ENCODE measurements around the gene PPP1R26. TPM values are rescaled to one million over a fixed set of nuclear protein-coding genes. Genes with fewer than 3 reads are reported as not detected.

The PPP1R26 gene
- total and polyA plus RNA-seq, 9 donors = 3.4 to 19.9 (median 14.7) TPM

- Histone ChIP-seq H3K36me3 (no peaks in the 10 kb centered on the region), H3K4me3 (peak overlapping the region; percentile 48), H3K27me3 (no peaks in the 10 kb centered on the region), H3K4me1 (ENCODE audit: insufficient read depth) (peaks cover 4% of the 10 kb centered on the region), H3K9me3 (no peaks in the 10 kb centered on the region), H3K27ac (peak overlapping the region; percentile 5 to 10)
- TF ChIP-seq CTCF (IDR thresholded peaks at IDR 0.05) = no peak
- TF ChIP-seq EP300 (IDR thresholded peaks at IDR 0.05) = no peak
- no peak for TF ChIP-seq POLR2A (IDR thresholded peaks at IDR 0.05)
- WGBS, 3 donors = 1% methylated on average over 57 to 76 of the region's 76 CpGs
- intact Hi-C loops (cut with DNase I) = no loop called here
- DNase-seq = peak in 1 of 5 donors; percentile 48
Measured at GRCh38 chr9:135480071-135480939, 723 bp downstream of the PPP1R26 start.

- H3K27ac ChIP-seq = no peak overlapping the region
- intact Hi-C loops (cut with DNase I) = no loop called here
- WGBS, 3 donors = 40 to 46% (median 44%) methylated on average over 11 of the region's 11 CpGs
- no peaks in the 10 kb centered on the region for H3K36me3 ChIP-seq
- no peak for DNase-seq
- no peaks in the 10 kb centered on the region for H3K27me3 ChIP-seq
- peaks cover 4% of the 10 kb centered on the region for H3K4me1 ChIP-seq (ENCODE audit: insufficient read depth)
- H3K9me3 ChIP-seq = no peaks in the 10 kb centered on the region
- TF ChIP-seq CTCF (IDR thresholded peaks at IDR 0.05) (no peak), POLR2A (IDR thresholded peaks at IDR 0.05) (no peak), EP300 (IDR thresholded peaks at IDR 0.05) (no peak)
- peak overlapping the region; percentile 48 for H3K4me3 ChIP-seq
Measured at GRCh38 chr9:135480940-135481310, 1.3 kb downstream of the PPP1R26 start.

- Histone ChIP-seq H3K36me3 (no peaks in the 10 kb centered on the region), H3K4me1 (ENCODE audit: insufficient read depth) (peaks cover 4% of the 10 kb centered on the region), H3K4me3 (no peak overlapping the region), H3K27me3 (no peaks in the 10 kb centered on the region), H3K9me3 (no peaks in the 10 kb centered on the region), H3K27ac (no peak overlapping the region)
- TF ChIP-seq POLR2A (IDR thresholded peaks at IDR 0.05) = no peak
- no peak for TF ChIP-seq EP300 (IDR thresholded peaks at IDR 0.05)
- WGBS, 3 donors = 77 to 84% (median 82%) methylated on average over 8 of the region's 8 CpGs
- intact Hi-C loops (cut with DNase I) = no loop called here
- DNase-seq = no peak
Measured at GRCh38 chr9:135482015-135482754, 2.6 kb downstream of the PPP1R26 start.

GRCh38 chr9:135484460-135485277 lies 5.1 kb downstream of the PPP1R26 start:
- DNase-seq = no peak
- no peak overlapping the region for H3K4me3 ChIP-seq
- intact Hi-C loops (cut with DNase I) = no loop called here
- TF ChIP-seq CTCF (IDR thresholded peaks at IDR 0.05) = no peak
- no peak for TF ChIP-seq POLR2A (IDR thresholded peaks at IDR 0.05)
- no peak for TF ChIP-seq EP300 (IDR thresholded peaks at IDR 0.05)
- no peaks in the 10 kb centered on the region for H3K36me3 ChIP-seq
- no peak overlapping the region for H3K27ac ChIP-seq
- H3K9me3 ChIP-seq = no peaks in the 10 kb centered on the region
- peaks cover 4% of the 10 kb centered on the region for H3K4me1 ChIP-seq (ENCODE audit: insufficient read depth)
- no peaks in the 10 kb centered on the region for H3K27me3 ChIP-seq
- WGBS, 3 donors = 92 to 95% (median 93%) methylated on average over 47 of the region's 47 CpGs
